H7 (cell line): ENCODE data around the gene RHOA. TPM values are rescaled to one million over a fixed set of nuclear protein-coding genes. Genes with fewer than 3 reads are reported as not detected.
"Not testable (repeated sequence)": the region's sequence is repeated elsewhere in the genome, so short reads cannot be mapped to it uniquely, and the experiment has no call there.

ENCODE experiments used
- DNase-seq: peaks from one replicate; pipeline ENCODE4 v3.0.0; 2012
- H3K27me3 ChIP-seq: 2 replicates; pipeline ENCODE4 v1.6.0; 2011; ENCODE audit warnings: mild to moderate bottlenecking, low read length; ENCODE audit not compliant: control insufficient read depth, insufficient read depth
- H3K36me3 ChIP-seq: replicated peaks from 2 replicates; pipeline ENCODE4 v1.5.1; 2011; ENCODE audit warnings: low read length; ENCODE audit not compliant: control insufficient read depth, insufficient read depth
- H3K4me3 ChIP-seq: 2 replicates; pipeline ENCODE4 v1.5.1; 2011; ENCODE audit warnings: low read depth, mild to moderate bottlenecking, control low read depth, low read length, moderate library complexity; ENCODE audit not compliant: insufficient read depth
- total RNA-seq: library from RNA; depleted of rRNA; stranded (reverse); fragments of >200 nt; shearing (Covaris generic); gene quantifications from 2 replicates; pipeline ENCODE4 v1.2.3, GENCODE V29; 2014

Gene RHOA
- total RNA-seq, 1 experiment from 2014 or later: 377 TPM

GRCh38 chr3:49339941-49340800, 71.6 kb downstream of the RHOA start, which contains the start of gene USP4:
USP4 (minus strand) TSS chr3:49340053; CDS start chr3:49340024, 29 bp downstream.
- no peaks in the 10 kb centered on the region; the same call in 1 of the 2 replicates for H3K36me3 ChIP-seq
- H3K4me3 ChIP-seq: peak within 1 kb of the TSS; percentile 65
- no peaks in the 10 kb centered on the region for H3K27me3 ChIP-seq
- peak; percentile 92 for DNase-seq

- Histone ChIP-seq H3K27me3 (no peaks in the 10 kb centered on the region), H3K36me3 (no peaks in the 10 kb centered on the region; the same call in 1 of the 2 replicates), H3K4me3 (peak overlapping the region; percentile 65)
- peak; percentile 82 for DNase-seq
These were observed 72.2 kb downstream of the RHOA start for GRCh38 chr3:49339581-49339940.

- peaks cover 6% of the 10 kb centered on the region for H3K36me3 ChIP-seq
- DNase-seq: no peak
These were observed 77.7 kb downstream of the RHOA start for GRCh38 chr3:49333916-49334633.

GRCh38 chr3:49333091-49333490, 78.7 kb downstream of the RHOA start:
- no peak for DNase-seq
- H3K4me3 ChIP-seq: no peak overlapping the region
- H3K36me3 ChIP-seq: peaks cover 6% of the 10 kb centered on the region
- no peaks in the 10 kb centered on the region for H3K27me3 ChIP-seq

More at GRCh38 chr3:49333916-49334633, 77.7 kb downstream of the RHOA start:
- no peak overlapping the region for H3K4me3 ChIP-seq
- no peaks in the 10 kb centered on the region for H3K27me3 ChIP-seq

GRCh38 chr3:49329186-49329585, 82.6 kb downstream of the RHOA start:
- H3K4me3 ChIP-seq: no peak overlapping the region
- no peak for DNase-seq
- no peaks in the 10 kb centered on the region for H3K27me3 ChIP-seq
- H3K36me3 ChIP-seq: peaks cover 15% of the 10 kb centered on the region

- H3K36me3 ChIP-seq: peaks cover 15% of the 10 kb centered on the region
- not testable (repeated sequence) for H3K27me3 ChIP-seq, DNase-seq, H3K4me3 ChIP-seq
These were observed 83.4 kb downstream of the RHOA start for GRCh38 chr3:49328350-49328749.

- H3K27me3 ChIP-seq: no peaks in the 10 kb centered on the region
- no peak overlapping the region for H3K4me3 ChIP-seq
- H3K36me3 ChIP-seq: peaks cover 12% of the 10 kb centered on the region
- DNase-seq: peak; percentile 37
These were observed 84.3 kb downstream of the RHOA start for GRCh38 chr3:49327485-49327884.

- H3K27me3 ChIP-seq: no peaks in the 10 kb centered on the region
- no peak overlapping the region for H3K4me3 ChIP-seq
- peaks cover 12% of the 10 kb centered on the region for H3K36me3 ChIP-seq
- no peak for DNase-seq
These were observed 87.0 kb downstream of the RHOA start for GRCh38 chr3:49324768-49325167.

GRCh38 chr3:49316696-49317457, 94.9 kb downstream of the RHOA start:
- H3K36me3 ChIP-seq: peaks cover 4% of the 10 kb centered on the region
- no peaks in the 10 kb centered on the region for H3K27me3 ChIP-seq
- DNase-seq: no peak

GRCh38 chr3:49313896-49314688, 97.7 kb downstream of the RHOA start:
- no peaks in the 10 kb centered on the region for H3K27me3 ChIP-seq
- H3K36me3 ChIP-seq: peaks cover 6% of the 10 kb centered on the region
- H3K4me3 ChIP-seq: no peak overlapping the region
- no peak for DNase-seq

More at GRCh38 chr3:49316696-49317457, 94.9 kb downstream of the RHOA start:
- H3K4me3 ChIP-seq: no peak overlapping the region

- Histone ChIP-seq H3K27me3 (no peaks in the 10 kb centered on the region), H3K36me3 (peaks cover 2% of the 10 kb centered on the region), H3K4me3 (no peak overlapping the region)
- DNase-seq: no peak
These were observed 100.5 kb downstream of the RHOA start for GRCh38 chr3:49311283-49311682.

- H3K36me3 ChIP-seq: peaks cover 4% of the 10 kb centered on the region
- H3K27me3 ChIP-seq: no peaks in the 10 kb centered on the region
These were observed 101.1 kb downstream of the RHOA start for GRCh38 chr3:49310677-49311076.

More at GRCh38 chr3:49310677-49311076, 101.1 kb downstream of the RHOA start:
- DNase-seq: no peak
- no peak overlapping the region for H3K4me3 ChIP-seq
